T-helper 1 cell treated with Interleukin-12 subunit alpha and Interleukin-12 subunit beta and Interleukin-4 antibody, amounts not matched to agents 30 μg/mL and 1 μg/mL, for 36 hours (primary cell): ENCODE results near the gene SP4.

Source experiments
- H3K27ac Mint-ChIP-seq: one replicate; pipeline ENCODE4 v1.8.0; 2021; ENCODE audit warnings: mild to moderate bottlenecking, mixed read lengths
- H3K27me3 Mint-ChIP-seq: one replicate; pipeline ENCODE4 v1.8.0; 2021; ENCODE audit warnings: low read depth, mixed read lengths
- H3K36me3 Mint-ChIP-seq: one replicate; pipeline ENCODE4 v1.8.0; 2021; ENCODE audit warnings: low read depth, mixed read lengths
- H3K4me1 Mint-ChIP-seq: one replicate; pipeline ENCODE4 v1.8.0; 2021; ENCODE audit warnings: low read depth, mixed read lengths
- H3K4me3 Mint-ChIP-seq: one replicate; pipeline ENCODE4 v1.8.0; 2021; ENCODE audit warnings: mild to moderate bottlenecking, moderate library complexity, mixed read lengths
- H3K9me3 Mint-ChIP-seq: one replicate; pipeline ENCODE4 v1.8.0; 2021; ENCODE audit warnings: mixed read lengths

Gene SP4

GRCh38 chr7:21426286-21427181 lies 1.3 kb upstream of the SP4 start:
- Mint-ChIP-seq H3K36me3 (peaks cover 18% of the 10 kb centered on the region), H3K27me3 (no peaks in the 10 kb centered on the region), H3K4me3 (peak overlapping the region; percentile 84), H3K9me3 (no peaks in the 10 kb centered on the region), H3K27ac (peak overlapping the region; percentile 94), H3K4me1 (peaks cover 39% of the 10 kb centered on the region)

DNA sequence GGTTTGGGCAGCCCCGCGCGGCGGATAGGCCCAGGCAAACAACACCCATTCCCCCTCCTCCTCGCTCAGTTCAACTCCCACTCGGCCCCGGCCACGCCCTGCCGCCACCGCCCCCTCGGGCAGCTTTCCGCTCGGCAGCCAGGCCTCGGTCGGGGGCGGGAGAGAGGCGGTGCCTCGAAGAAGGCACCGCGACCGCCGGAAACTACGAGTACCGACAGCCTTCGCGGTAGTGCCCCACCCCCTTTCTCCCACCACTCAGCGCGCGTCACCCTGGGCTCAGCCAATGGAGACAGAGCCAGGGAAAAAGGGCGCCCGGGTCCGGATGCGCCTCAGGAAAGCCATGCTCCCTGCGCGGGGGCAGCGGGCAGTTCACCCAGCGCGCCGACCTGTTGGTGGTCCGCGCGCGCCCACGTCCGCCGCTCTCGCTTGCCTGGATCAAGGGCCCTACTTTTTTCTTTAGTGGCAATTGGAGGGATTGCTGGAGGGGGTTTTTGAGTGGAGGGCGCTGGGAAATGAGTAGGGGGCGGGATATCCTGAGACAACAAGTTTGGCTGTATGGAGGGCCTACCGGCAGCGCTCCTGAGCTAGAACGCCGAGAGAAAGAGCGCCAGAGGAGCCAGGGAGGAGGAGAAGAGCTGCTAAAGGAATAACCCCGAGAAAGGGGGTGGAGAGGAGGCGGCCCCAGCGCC lies 557 bp upstream of the SP4 start:
- H3K9me3 Mint-ChIP-seq: no peaks in the 10 kb centered on the region
- peak overlapping the region; percentile 95 for H3K4me3 Mint-ChIP-seq
- peaks cover 42% of the 10 kb centered on the region for H3K4me1 Mint-ChIP-seq
- no peaks in the 10 kb centered on the region for H3K27me3 Mint-ChIP-seq
- H3K36me3 Mint-ChIP-seq: peaks cover 22% of the 10 kb centered on the region
- H3K27ac Mint-ChIP-seq: peak overlapping the region; percentile 100

GRCh38 chr7:21428659-21428941 lies 717 bp downstream of the SP4 start:
- peaks cover 46% of the 10 kb centered on the region for H3K4me1 Mint-ChIP-seq
- H3K27ac Mint-ChIP-seq: peak overlapping the region; percentile 97
- H3K4me3 Mint-ChIP-seq: peak overlapping the region; percentile 100
- H3K27me3 Mint-ChIP-seq: no peaks in the 10 kb centered on the region
- peaks cover 30% of the 10 kb centered on the region for H3K36me3 Mint-ChIP-seq
- H3K9me3 Mint-ChIP-seq: no peaks in the 10 kb centered on the region

DNA sequence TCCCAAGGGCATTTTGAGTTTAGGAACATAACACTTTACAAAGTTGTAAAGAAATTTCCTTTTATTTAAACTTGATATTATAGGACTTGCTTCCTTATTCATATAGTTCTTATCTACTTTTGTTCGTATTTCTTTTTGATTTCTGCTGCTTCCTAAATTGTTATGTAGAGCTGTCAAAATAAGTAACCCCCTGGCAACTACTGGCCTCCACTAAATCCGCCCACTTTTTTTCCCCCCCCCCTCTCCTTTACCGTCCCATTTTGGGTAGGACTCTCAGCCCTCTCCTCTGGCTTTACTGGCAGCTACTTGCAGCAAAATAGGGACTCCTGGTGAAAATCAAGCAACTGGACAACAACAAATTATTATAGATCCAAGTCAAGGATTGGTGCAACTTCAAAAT lies 1.1 kb downstream of the SP4 start:
- peaks cover 33% of the 10 kb centered on the region for H3K36me3 Mint-ChIP-seq
- H3K4me3 Mint-ChIP-seq: peak overlapping the region; percentile 100
- no peaks in the 10 kb centered on the region for H3K27me3 Mint-ChIP-seq
- no peaks in the 10 kb centered on the region for H3K9me3 Mint-ChIP-seq
- peaks cover 47% of the 10 kb centered on the region for H3K4me1 Mint-ChIP-seq
- H3K27ac Mint-ChIP-seq: peak overlapping the region; percentile 97

GRCh38 chr7:21429786-21430574 lies 2.1 kb downstream of the SP4 start:
- Mint-ChIP-seq H3K36me3 (peaks cover 42% of the 10 kb centered on the region), H3K9me3 (no peaks in the 10 kb centered on the region), H3K4me3 (peak overlapping the region; percentile 100), H3K27ac (peak overlapping the region; percentile 39), H3K27me3 (no peaks in the 10 kb centered on the region), H3K4me1 (peaks cover 52% of the 10 kb centered on the region)

DNA sequence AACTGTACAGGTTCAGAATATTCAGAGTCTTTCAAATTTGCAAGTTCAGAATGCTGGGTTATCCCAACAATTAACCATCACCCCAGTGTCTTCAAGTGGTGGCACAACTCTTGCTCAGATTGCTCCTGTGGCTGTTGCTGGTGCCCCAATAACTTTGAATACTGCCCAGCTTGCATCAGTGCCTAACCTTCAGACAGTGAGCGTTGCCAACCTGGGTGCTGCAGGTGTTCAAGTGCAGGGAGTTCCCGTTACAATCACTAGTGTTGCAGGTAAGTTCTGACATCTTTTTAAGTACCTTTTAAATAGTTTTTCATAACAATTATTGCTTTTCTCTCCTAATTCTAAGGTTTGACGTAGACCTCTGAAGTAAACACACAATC lies 2.7 kb downstream of the SP4 start:
- Mint-ChIP-seq H3K36me3 (peaks cover 45% of the 10 kb centered on the region), H3K4me3 (peak overlapping the region; percentile 100), H3K27ac (peak overlapping the region; percentile 39), H3K27me3 (no peaks in the 10 kb centered on the region), H3K4me1 (peaks cover 54% of the 10 kb centered on the region), H3K9me3 (no peaks in the 10 kb centered on the region)

GRCh38 chr7:21443149-21443841 lies 15.4 kb downstream of the SP4 start:
- Mint-ChIP-seq H3K36me3 (peaks cover 66% of the 10 kb centered on the region), H3K27ac (no peak overlapping the region), H3K27me3 (no peaks in the 10 kb centered on the region), H3K4me3 (no peak overlapping the region), H3K9me3 (no peaks in the 10 kb centered on the region), H3K4me1 (peaks cover 34% of the 10 kb centered on the region)

- peaks cover 26% of the 10 kb centered on the region for H3K4me1 Mint-ChIP-seq
- H3K9me3 Mint-ChIP-seq: peaks cover 39% of the 10 kb centered on the region
- no peak overlapping the region for H3K4me3 Mint-ChIP-seq
- H3K36me3 Mint-ChIP-seq: peaks cover 74% of the 10 kb centered on the region
- no peak overlapping the region for H3K27ac Mint-ChIP-seq
- no peaks in the 10 kb centered on the region for H3K27me3 Mint-ChIP-seq
These were observed 21.1 kb downstream of the SP4 start for GRCh38 chr7:21448974-21449373.

GRCh38 chr7:21450076-21450475 lies 22.2 kb downstream of the SP4 start:
- H3K9me3 Mint-ChIP-seq: peaks cover 50% of the 10 kb centered on the region
- H3K27ac Mint-ChIP-seq: no peak overlapping the region
- H3K4me3 Mint-ChIP-seq: no peak overlapping the region
- peaks cover 20% of the 10 kb centered on the region for H3K4me1 Mint-ChIP-seq
- peaks cover 75% of the 10 kb centered on the region for H3K36me3 Mint-ChIP-seq
- no peaks in the 10 kb centered on the region for H3K27me3 Mint-ChIP-seq

- Mint-ChIP-seq H3K27me3 (no peaks in the 10 kb centered on the region), H3K36me3 (peaks cover 80% of the 10 kb centered on the region), H3K27ac (no peak overlapping the region), H3K4me3 (no peak overlapping the region), H3K4me1 (peaks cover 18% of the 10 kb centered on the region), H3K9me3 (peaks cover 57% of the 10 kb centered on the region)
These were observed 23.1 kb downstream of the SP4 start for GRCh38 chr7:21450941-21451340.

DNA sequence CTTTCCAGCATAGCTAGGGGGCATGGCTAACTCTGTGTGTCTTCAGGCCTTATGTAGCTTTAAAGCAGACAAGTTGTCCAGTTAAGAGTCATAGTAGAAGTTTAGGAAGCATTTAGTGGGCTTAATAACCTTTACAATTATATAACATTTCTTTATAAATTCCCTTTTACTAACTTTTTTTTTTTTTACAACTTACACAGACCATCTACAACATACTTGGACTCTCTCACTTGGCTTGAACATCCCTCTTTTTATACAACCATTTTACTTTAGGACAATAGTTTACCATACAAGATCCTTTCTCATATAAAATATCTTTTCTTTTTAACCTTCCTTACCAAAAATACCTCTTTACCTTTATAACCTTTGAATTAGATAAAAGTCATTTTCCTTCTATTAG lies 26.3 kb downstream of the SP4 start:
- no peaks in the 10 kb centered on the region for H3K27me3 Mint-ChIP-seq
- H3K4me3 Mint-ChIP-seq: no peak overlapping the region
- H3K4me1 Mint-ChIP-seq: peaks cover 9% of the 10 kb centered on the region
- H3K27ac Mint-ChIP-seq: no peak overlapping the region
- peaks cover 61% of the 10 kb centered on the region for H3K9me3 Mint-ChIP-seq
- H3K36me3 Mint-ChIP-seq: peaks cover 79% of the 10 kb centered on the region

- peaks cover 81% of the 10 kb centered on the region for H3K36me3 Mint-ChIP-seq
- no peaks in the 10 kb centered on the region for H3K27me3 Mint-ChIP-seq
- H3K4me1 Mint-ChIP-seq: peaks cover 10% of the 10 kb centered on the region
- H3K4me3 Mint-ChIP-seq: no peak overlapping the region
- peaks cover 64% of the 10 kb centered on the region for H3K9me3 Mint-ChIP-seq
- H3K27ac Mint-ChIP-seq: no peak overlapping the region
These were observed 27.0 kb downstream of the SP4 start for GRCh38 chr7:21454906-21455305.

DNA sequence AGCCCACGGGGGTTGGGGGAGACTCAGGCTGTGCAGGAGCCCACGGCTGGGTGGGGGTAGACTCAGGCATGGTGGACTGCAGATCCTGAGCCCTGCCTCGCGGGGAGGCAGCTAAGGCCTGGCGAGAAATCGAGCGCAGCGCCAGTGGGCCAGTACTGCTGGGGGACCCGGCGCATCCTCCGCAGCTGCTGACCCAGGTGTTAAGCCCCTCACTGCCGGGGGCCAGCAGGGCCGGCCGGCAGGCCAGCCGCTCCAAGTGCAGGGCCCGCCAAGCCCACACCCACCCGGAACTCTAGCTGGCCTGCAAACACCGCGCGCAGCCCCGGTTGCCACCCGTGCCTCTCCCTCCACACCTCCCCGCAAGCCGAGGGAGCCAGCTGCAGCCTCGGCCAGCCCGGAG lies 33.4 kb downstream of the SP4 start:
- H3K9me3 Mint-ChIP-seq: peaks cover 14% of the 10 kb centered on the region

DNA sequence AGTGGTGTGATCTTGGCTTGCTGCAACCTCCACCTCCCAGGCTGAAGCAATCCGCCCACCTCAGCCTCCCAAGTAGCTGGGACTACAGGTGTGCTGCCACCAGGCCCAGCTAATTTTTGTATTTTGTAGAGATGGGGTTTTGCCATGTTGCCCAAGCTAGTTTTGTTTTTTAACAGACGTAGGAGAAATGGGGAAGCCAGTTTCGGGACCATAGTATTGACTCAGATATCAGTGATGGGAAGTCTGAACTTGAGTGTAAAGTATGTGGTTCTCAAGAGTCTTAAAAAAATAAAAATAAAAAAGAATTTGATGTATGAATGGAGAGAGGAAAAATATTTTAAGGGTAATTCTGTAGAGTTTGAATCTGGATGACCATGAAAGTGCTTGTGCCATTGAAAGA lies 34.2 kb downstream of the SP4 start:
- no peak overlapping the region for H3K4me3 Mint-ChIP-seq
- no peak overlapping the region for H3K27ac Mint-ChIP-seq
- H3K4me1 Mint-ChIP-seq: peaks cover 19% of the 10 kb centered on the region
- H3K36me3 Mint-ChIP-seq: peaks cover 49% of the 10 kb centered on the region
- H3K27me3 Mint-ChIP-seq: no peaks in the 10 kb centered on the region
- peaks cover 9% of the 10 kb centered on the region for H3K9me3 Mint-ChIP-seq

More for the DNA sequence above, 33.4 kb downstream of the SP4 start:
- no peak overlapping the region for H3K27ac Mint-ChIP-seq
- peaks cover 19% of the 10 kb centered on the region for H3K4me1 Mint-ChIP-seq
- peaks cover 52% of the 10 kb centered on the region for H3K36me3 Mint-ChIP-seq
- no peaks in the 10 kb centered on the region for H3K27me3 Mint-ChIP-seq
- H3K4me3 Mint-ChIP-seq: no peak overlapping the region
